IMR-90 (cell line): ENCODE measurements around the gene SYNE2. TPM values are rescaled to one million over a fixed set of nuclear protein-coding genes. Genes with fewer than 3 reads are reported as not detected.

Source experiments
- ATAC-seq: fragments of 200-7000 bp; cut with Tn5 transposase; 2 replicates; pipeline ENCODE4 v1.9.1; 2020; ENCODE audit warnings: low read depth, mild to moderate bottlenecking, moderate library complexity
- BruUV-seq: library from RNA; stranded (reverse); fragments of 400-500 nt; replicated peaks from 2 replicates; lab custom pipeline; 2021; lab: Mats Ljungman, UMichigan
- CTCF ChIA-PET: fragments of 300-600 bp; formaldehyde crosslinking; extraction: SDS; loops from one replicate; lab custom pipeline; 2021; ENCODE audit warnings: antibody characterized with exemption; lab: Yijun Ruan, JAX
- POLR2A ChIA-PET: fragments of 300-600 bp; sonication (Branson Sonifier 250); formaldehyde crosslinking; loops from one replicate; lab custom pipeline; 2022; ENCODE audit warnings: antibody characterized with exemption; ENCODE audit not compliant: unreplicated experiment; lab: Charles Lee
- DNase-seq: peaks from one replicate; pipeline ENCODE4 v3.0.0; 2013
- H2AFZ ChIP-seq: replicated peaks from 2 replicates; pipeline ENCODE3; 2013; ENCODE audit warnings: low read length, mild to moderate bottlenecking; ENCODE audit not compliant: poor library complexity
- H2AK5ac ChIP-seq: 2 replicates; pipeline ENCODE4 v1.6.1; 2013; ENCODE audit warnings: low read depth, low read length, inconsistent platforms
- H2AK9ac ChIP-seq: replicated peaks from 2 replicates; pipeline ENCODE3; 2013; ENCODE audit warnings: mild to moderate bottlenecking, low read depth, low read length, moderate library complexity; ENCODE audit not compliant: poor library complexity
- H2BK120ac ChIP-seq: 2 replicates; pipeline ENCODE4 v1.6.1; 2013; ENCODE audit warnings: low read depth, low read length, inconsistent platforms
- H2BK15ac ChIP-seq: 3 replicates; pipeline ENCODE4 v1.6.1; 2013; ENCODE audit warnings: low read depth, low read length, inconsistent platforms
- H2BK20ac ChIP-seq: 2 replicates; pipeline ENCODE4 v1.6.1; 2013; ENCODE audit warnings: low read depth, mild to moderate bottlenecking, inconsistent platforms, low read length, moderate library complexity
- H2BK5ac ChIP-seq: 2 replicates; pipeline ENCODE4 v1.6.1; 2013; ENCODE audit warnings: mild to moderate bottlenecking, low read depth, low read length, inconsistent platforms; ENCODE audit not compliant: poor library complexity, severe bottlenecking
- H3K14ac ChIP-seq: replicated peaks from 2 replicates; pipeline ENCODE4 v1.6.1; 2013; ENCODE audit warnings: low read depth, low read length, inconsistent platforms
- H3K18ac ChIP-seq: 2 replicates; pipeline ENCODE4 v1.6.1; 2013; ENCODE audit warnings: low read depth, low read length, control low read depth
- H3K23ac ChIP-seq: 2 replicates; pipeline ENCODE4 v1.6.1; 2013; ENCODE audit warnings: low read depth, low read length, inconsistent platforms
- H3K27ac ChIP-seq: 2 replicates; pipeline ENCODE4 v1.5.1; 2013; ENCODE audit warnings: mild to moderate bottlenecking, control low read depth, low read length; ENCODE audit not compliant: insufficient read depth
- H3K27me3 ChIP-seq: 2 replicates; pipeline ENCODE4 v1.6.1; 2013; ENCODE audit warnings: low read length; ENCODE audit not compliant: control insufficient read depth, insufficient read depth
- H3K36me3 ChIP-seq: 2 replicates; pipeline ENCODE4 v1.6.1; 2013; ENCODE audit warnings: low read length, mixed read lengths; ENCODE audit not compliant: control insufficient read depth, insufficient read depth
- H3K4ac ChIP-seq: 2 replicates; pipeline ENCODE4 v1.6.1; 2013; ENCODE audit warnings: low read depth, low read length, inconsistent platforms
- H3K4me1 ChIP-seq: 2 replicates; pipeline ENCODE4 v1.6.1; 2013; ENCODE audit warnings: low read length, mixed read lengths; ENCODE audit not compliant: control insufficient read depth, insufficient read depth
- H3K4me2 ChIP-seq: 2 replicates; pipeline ENCODE4 v1.6.1; 2013; ENCODE audit warnings: low read depth, mild to moderate bottlenecking, control low read depth, low read length, moderate library complexity
- H3K4me3 ChIP-seq: 2 replicates; pipeline ENCODE4 v1.5.1; 2013; ENCODE audit warnings: low read depth, mild to moderate bottlenecking, control low read depth, low read length, moderate library complexity; ENCODE audit not compliant: insufficient read depth
- H3K56ac ChIP-seq: 2 replicates; pipeline ENCODE4 v1.6.1; 2013; ENCODE audit warnings: low read length, inconsistent platforms; ENCODE audit not compliant: insufficient read depth; ENCODE audit errors: extremely low read depth
- H3K79me1 ChIP-seq, 2 experiments: 2 replicates each; pipeline ENCODE4 v1.6.1; 2013; ENCODE audit warnings: low read length in 2 of 2, inconsistent platforms in 1 of 2, low read depth in 1 of 2
- H3K9ac ChIP-seq: 2 replicates; pipeline ENCODE4 v1.6.1; 2013; ENCODE audit warnings: low read depth, low read length, control low read depth
- H3K9me1 ChIP-seq: 2 replicates; pipeline ENCODE4 v1.6.1; 2013; ENCODE audit warnings: low read length, inconsistent platforms; ENCODE audit not compliant: insufficient read depth
- H3K9me3 ChIP-seq: 2 replicates; pipeline ENCODE4 v1.6.1; 2013; ENCODE audit warnings: low read length; ENCODE audit not compliant: control insufficient read depth, insufficient read depth
- H4K20me1 ChIP-seq: 2 replicates; pipeline ENCODE4 v1.6.1; 2013; ENCODE audit warnings: low read length, inconsistent platforms; ENCODE audit not compliant: insufficient read depth
- H4K5ac ChIP-seq: 2 replicates; pipeline ENCODE4 v1.6.1; 2013; ENCODE audit warnings: mild to moderate bottlenecking, low read depth, low read length, control low read depth
- H4K8ac ChIP-seq, 2 experiments: 2 replicates each; pipeline ENCODE4 v1.6.1; 2013; ENCODE audit warnings: low read depth in 2 of 2, low read length in 2 of 2, control low read depth in 1 of 2, inconsistent platforms in 1 of 2
- H4K91ac ChIP-seq: 2 replicates; pipeline ENCODE4 v1.6.1; 2013; ENCODE audit warnings: low read depth, low read length, inconsistent platforms; ENCODE audit not compliant: insufficient read depth
- BHLHE40 ChIP-seq: fragments of 150-350 bp; IDR thresholded peaks from 2 replicates; pipeline ENCODE4 v1.6.1; 2016; ENCODE audit warnings: mild to moderate bottlenecking, low read depth, low read length
- CHD1 ChIP-seq: IDR thresholded peaks from 2 replicates; pipeline ENCODE4 v1.6.1; 2012; ENCODE audit warnings: low read depth, low read length, improper control_type of control experiment
- MAZ ChIP-seq: IDR thresholded peaks from 2 replicates; pipeline ENCODE4 v1.6.1; 2012; ENCODE audit warnings: low read depth, mild to moderate bottlenecking, low read length, improper control_type of control experiment, moderate library complexity, borderline replicate concordance
- RAD21 ChIP-seq: IDR thresholded peaks from 2 replicates; pipeline ENCODE4 v1.6.1; 2012; ENCODE audit warnings: low read length, improper control_type of control experiment
- RFX5 ChIP-seq: IDR thresholded peaks from 2 replicates; pipeline ENCODE4 v1.8.0; 2012; ENCODE audit warnings: low read depth, mild to moderate bottlenecking, low read length, moderate library complexity
- SMC3 ChIP-seq: fragments of 150-350 bp; IDR thresholded peaks from 2 replicates; pipeline ENCODE4 v1.6.1; 2016; ENCODE audit warnings: low read depth, mild to moderate bottlenecking, antibody characterized with exemption, low read length, moderate library complexity
- WGBS, 2 experiments: methylation state at CpG; one replicate each; pipeline versions ENCODE4 v1.1.5 to v1.1.7; 2013; ENCODE audit warnings: missing lambda C conversion rate in 2 of 2; ENCODE audit not compliant: insufficient read length in 1 of 2; ENCODE audit errors: extremely low coverage in 2 of 2; 5-methylcytosine and 5-hydroxymethylcytosine counted together
- dilution Hi-C: fragments of 300-500 bp; cut with HindIII; formaldehyde crosslinking; loops from one replicate; pipeline ENCODE4 v1.14.3; 2018; ENCODE audit warnings: low sequenced_read_pairs; ENCODE audit not compliant: unreplicated experiment
- in situ Hi-C: fragments of 300-500 bp; cut with MboI; formaldehyde crosslinking; loops from 3 replicates; pipeline ENCODE4 v1.14.3; 2019; ENCODE audit warnings: low sequenced_read_pairs, inconsistent platforms, mixed read lengths
- intact Hi-C: fragments of 100-400 bp; cut with micrococcal nuclease; formaldehyde crosslinking; loops from 2 replicates; pipeline ENCODE4 v1.10.0; 2022
- polyA plus RNA-seq, 3 experiments: library from polyadenylated mRNA; depleted of rRNA; stranded (reverse); fragments of >200 nt; gene quantifications; 2 replicates each; pipeline ENCODE4 v1.2.3, GENCODE V29; 2012; ENCODE audit warnings: low replicate concordance in 1 of 3
- total RNA-seq: library from RNA; depleted of rRNA; stranded (reverse); fragments of >200 nt; gene quantifications from 2 replicates; pipeline ENCODE4 v1.2.3, GENCODE V29; 2012
- TF ChIP-seq, protein P1 (sequence below): conservative IDR thresholded peaks from 2 replicates; pipeline ENCODE4 v1.5.1; 2012; ENCODE audit warnings: mild to moderate bottlenecking, low read depth, low read length, improper control_type of control experiment

SYNE2 gene
- total and polyA plus RNA-seq, 2 of the 4 experiments (the other 2 are of a cell fraction) = 5.2 to 28.9 TPM

DNA sequence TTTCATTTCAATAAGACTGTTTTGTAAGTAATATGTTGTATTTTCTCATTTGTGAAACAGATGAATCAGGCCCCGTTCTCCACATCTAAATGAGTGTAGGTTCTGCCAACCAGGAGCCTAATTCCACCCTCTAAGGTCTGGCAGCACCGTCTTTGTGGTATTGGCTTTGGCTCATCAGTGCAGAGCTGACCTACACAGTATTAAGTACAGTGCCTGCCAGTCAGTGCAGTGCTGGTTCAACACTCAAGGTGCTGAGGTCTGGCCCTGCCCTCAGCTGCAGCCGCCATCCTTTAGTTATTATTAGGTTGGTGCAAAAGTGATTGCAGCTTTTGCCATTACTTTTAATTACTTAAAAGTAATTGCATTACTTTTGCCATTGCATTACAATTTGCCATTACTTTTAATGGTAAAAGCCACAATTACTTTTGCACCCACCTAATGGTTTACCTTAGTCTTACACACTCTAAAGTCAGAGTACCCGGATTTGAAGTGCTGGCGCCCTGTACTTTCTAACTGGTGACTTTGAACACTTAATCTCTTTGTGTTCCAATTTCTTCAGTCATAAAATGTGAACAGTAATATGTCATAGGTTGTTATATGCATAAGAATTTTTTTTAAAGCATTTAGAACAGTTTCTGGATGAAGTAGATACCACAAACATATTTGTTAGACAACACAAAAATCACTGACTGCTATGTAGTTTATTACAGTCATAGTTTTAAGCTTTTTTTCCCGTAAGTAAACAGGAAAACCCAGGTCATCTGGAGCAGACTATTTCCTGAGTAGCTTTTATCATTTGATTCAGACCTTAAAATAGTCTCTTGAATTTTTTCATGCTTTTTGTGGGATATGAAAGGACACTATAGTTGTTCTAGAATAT is 99.5 kb downstream of the SYNE2 start (continued):
- TF ChIP-seq MAZ = no peak

- Histone ChIP-seq H3K4me2 (no peak overlapping the region), H3K56ac (no peak overlapping the region), H3K14ac (no peak overlapping the region; the same call in 1 of the 2 replicates), H2AFZ (no peak overlapping the region), H4K5ac (no peak overlapping the region), H4K8ac (no peak overlapping the region), H3K9me3 (no peaks in the 10 kb centered on the region), H2AK9ac (no peak overlapping the region), H3K36me3 (no peaks in the 10 kb centered on the region), H3K79me1 (no peaks in the 10 kb centered on the region), H3K9me1 (0 out of 2 replicates have a peak, but pooled peaks cover 3% of the 10 kb centered on the region), H3K4me1 (no peaks in the 10 kb centered on the region), H3K27me3 (no peaks in the 10 kb centered on the region), H4K20me1 (no peaks in the 10 kb centered on the region), H2AK5ac (no peak overlapping the region), H3K23ac (no peak overlapping the region), H3K9ac (no peak overlapping the region), H3K18ac (no peak overlapping the region), H3K27ac (no peak overlapping the region), H2BK5ac (no peak overlapping the region), H2BK120ac (no peak overlapping the region), H3K4me3 (no peak overlapping the region), H3K4ac (no peak overlapping the region), H2BK20ac (no peak overlapping the region), H2BK15ac (no peak overlapping the region), H4K91ac (no peak overlapping the region)
- DNase-seq (peak; percentile 37), ATAC-seq (peak; percentile 11)
- 78% methylated on average over 1 of the region's 2 CpGs; no CpG with 5 or more reads in 1 of the 2 experiments for WGBS, 2 experiments
- dilution Hi-C loops (no loop called here), intact Hi-C loops (no loop called here), in situ Hi-C loops (no loop called here)
- ChIA-PET CTCF (no interaction called here), POLR2A (no interaction called here)
- no TSS peak for BruUV-seq
- TF ChIP-seq SMC3 = no peak
- no peak for TF ChIP-seq RAD21
- no peak for TF ChIP-seq CHD1
- no peak for TF ChIP-seq BHLHE40
- no peak for TF ChIP-seq RFX5
- TF ChIP-seq, protein P1, sequence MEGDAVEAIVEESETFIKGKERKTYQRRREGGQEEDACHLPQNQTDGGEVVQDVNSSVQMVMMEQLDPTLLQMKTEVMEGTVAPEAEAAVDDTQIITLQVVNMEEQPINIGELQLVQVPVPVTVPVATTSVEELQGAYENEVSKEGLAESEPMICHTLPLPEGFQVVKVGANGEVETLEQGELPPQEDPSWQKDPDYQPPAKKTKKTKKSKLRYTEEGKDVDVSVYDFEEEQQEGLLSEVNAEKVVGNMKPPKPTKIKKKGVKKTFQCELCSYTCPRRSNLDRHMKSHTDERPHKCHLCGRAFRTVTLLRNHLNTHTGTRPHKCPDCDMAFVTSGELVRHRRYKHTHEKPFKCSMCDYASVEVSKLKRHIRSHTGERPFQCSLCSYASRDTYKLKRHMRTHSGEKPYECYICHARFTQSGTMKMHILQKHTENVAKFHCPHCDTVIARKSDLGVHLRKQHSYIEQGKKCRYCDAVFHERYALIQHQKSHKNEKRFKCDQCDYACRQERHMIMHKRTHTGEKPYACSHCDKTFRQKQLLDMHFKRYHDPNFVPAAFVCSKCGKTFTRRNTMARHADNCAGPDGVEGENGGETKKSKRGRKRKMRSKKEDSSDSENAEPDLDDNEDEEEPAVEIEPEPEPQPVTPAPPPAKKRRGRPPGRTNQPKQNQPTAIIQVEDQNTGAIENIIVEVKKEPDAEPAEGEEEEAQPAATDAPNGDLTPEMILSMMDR = no peak
Measured at GRCh38 chr14:63952933-63953437, 100.2 kb downstream of the SYNE2 start.
